SU-DHL-6 (cell line): ENCODE measurements around the gene BANK1.

Experiments
- H2AFZ ChIP-seq: fragments of 200-600 bp; sonication (generic); 2 replicates; pipeline ENCODE4 v1.6.1; 2014; ENCODE audit warnings: low read depth, mild to moderate bottlenecking, moderate library complexity, mixed read lengths, antibody characterized with exemption, low read length; ENCODE audit not compliant: severe bottlenecking
- H3F3A ChIP-seq: fragments of 200-600 bp; shearing (Covaris generic); 2 replicates; pipeline ENCODE4 v1.6.0; 2016; ENCODE audit warnings: antibody characterized with exemption, mild to moderate bottlenecking; ENCODE audit not compliant: insufficient read depth
- H3K27ac ChIP-seq: fragments of 200-600 bp; sonication (generic); 2 replicates; pipeline ENCODE4 v1.5.1; 2016; ENCODE audit warnings: low read depth, mild to moderate bottlenecking, low read length, moderate library complexity, mixed read lengths
- H3K27me3 ChIP-seq: fragments of 200-600 bp; sonication (generic), shearing (Covaris generic); 2 replicates; pipeline ENCODE4 v1.6.0; 2014; ENCODE audit warnings: mild to moderate bottlenecking, low read length
- H3K36me3 ChIP-seq: fragments of 200-600 bp; sonication (generic); 2 replicates; pipeline ENCODE4 v1.6.1; 2014; ENCODE audit warnings: mild to moderate bottlenecking, low read length, mixed read lengths
- H3K4me2 ChIP-seq: fragments of 300-600, 200-600 bp; shearing (Covaris generic), sonication (generic); 2 replicates; pipeline ENCODE4 v1.6.0; 2014; ENCODE audit warnings: low read length, low read depth, mild to moderate bottlenecking; ENCODE audit not compliant: poor library complexity, severe bottlenecking
- H3K4me3 ChIP-seq: fragments of 200-600 bp; sonication (generic); 2 replicates; pipeline ENCODE4 v1.5.1; 2014; ENCODE audit warnings: antibody characterized with exemption, low read length, mild to moderate bottlenecking, mixed read lengths; ENCODE audit not compliant: insufficient read depth, poor library complexity, severe bottlenecking
- H3K79me2 ChIP-seq: fragments of 200-600 bp; sonication (generic); 2 replicates; pipeline ENCODE4 v1.6.1; 2014; ENCODE audit warnings: mild to moderate bottlenecking, low read length, moderate library complexity; ENCODE audit not compliant: insufficient read depth
- H3K9ac ChIP-seq: fragments of 200-600 bp; sonication (generic); 2 replicates; pipeline ENCODE4 v1.7.0; 2014; ENCODE audit warnings: mild to moderate bottlenecking, low read length
- H3K9me2 ChIP-seq: fragments of 200-600 bp; sonication (generic); replicated peaks from 2 replicates; pipeline ENCODE4 v1.6.1; 2014; ENCODE audit warnings: low read length; ENCODE audit not compliant: insufficient read depth
- H3K9me3 ChIP-seq: fragments of 200-600 bp; sonication (generic); 2 replicates; pipeline ENCODE4 v1.6.1; 2014; ENCODE audit warnings: low read length, mixed read lengths; ENCODE audit not compliant: insufficient read depth
- H4K20me1 ChIP-seq: fragments of 200-600 bp; sonication (generic); 2 replicates; pipeline ENCODE4 v1.6.1; 2014; ENCODE audit warnings: low read depth, mild to moderate bottlenecking, antibody characterized with exemption, low read length, moderate library complexity, mixed read lengths
- EZH2phosphoT487 ChIP-seq: fragments of 200-600 bp; sonication (generic), shearing (Covaris generic); conservative IDR thresholded peaks from 2 replicates; pipeline ENCODE4 v1.6.1; 2018; ENCODE audit warnings: mild to moderate bottlenecking, antibody characterized with exemption, low read length, moderate library complexity, mixed read lengths
- TF ChIP-seq, protein P1 (sequence below): fragments of 200-600 bp; sonication (generic); IDR thresholded peaks from one replicate; pipeline ENCODE4 v1.5.1; 2017; ENCODE audit warnings: antibody characterized with exemption, mild to moderate bottlenecking, low read length, moderate library complexity; ENCODE audit not compliant: insufficient read depth, poor library complexity, severe bottlenecking

BANK1 gene

DNA sequence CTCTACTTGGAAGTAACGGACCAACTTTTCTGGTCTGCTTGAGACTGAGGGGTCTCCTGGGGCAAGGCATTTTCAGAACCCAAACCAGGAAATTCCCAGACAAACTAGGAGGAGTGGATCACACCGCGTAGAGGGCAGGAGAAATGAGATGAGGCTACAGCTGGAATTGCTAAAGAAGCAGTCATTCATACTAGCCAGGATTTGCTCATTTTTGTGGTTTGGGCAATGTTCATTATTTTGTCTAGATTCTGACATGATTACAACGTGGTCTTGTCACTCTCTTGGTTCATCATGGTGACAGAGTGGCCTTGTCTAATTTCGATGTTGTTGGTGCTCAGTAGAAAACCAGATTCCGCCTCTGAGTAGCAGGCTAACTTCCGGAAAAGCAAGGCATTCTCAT lies 63.2 kb downstream of the BANK1 start:
- Histone ChIP-seq H3K9me3 (no peaks in the 10 kb centered on the region), H3K9me2 (no peaks in the 10 kb centered on the region)

GRCh38 chr4:101855239-101855638 lies 64.7 kb downstream of the BANK1 start:
- Histone ChIP-seq H3K9me2 (no peaks in the 10 kb centered on the region), H3K27ac (no peak overlapping the region), H3K9me3 (no peaks in the 10 kb centered on the region), H3K4me2 (no peak overlapping the region), H3K36me3 (no peaks in the 10 kb centered on the region), H3K79me2 (no peaks in the 10 kb centered on the region), H2AFZ (no peak overlapping the region), H3K4me3 (no peak overlapping the region), H4K20me1 (no peaks in the 10 kb centered on the region), H3K9ac (no peak overlapping the region), H3K27me3 (no peaks in the 10 kb centered on the region), H3F3A (no peaks in the 10 kb centered on the region)
- TF ChIP-seq EZH2phosphoT487, result no peak
- TF ChIP-seq, protein P1, sequence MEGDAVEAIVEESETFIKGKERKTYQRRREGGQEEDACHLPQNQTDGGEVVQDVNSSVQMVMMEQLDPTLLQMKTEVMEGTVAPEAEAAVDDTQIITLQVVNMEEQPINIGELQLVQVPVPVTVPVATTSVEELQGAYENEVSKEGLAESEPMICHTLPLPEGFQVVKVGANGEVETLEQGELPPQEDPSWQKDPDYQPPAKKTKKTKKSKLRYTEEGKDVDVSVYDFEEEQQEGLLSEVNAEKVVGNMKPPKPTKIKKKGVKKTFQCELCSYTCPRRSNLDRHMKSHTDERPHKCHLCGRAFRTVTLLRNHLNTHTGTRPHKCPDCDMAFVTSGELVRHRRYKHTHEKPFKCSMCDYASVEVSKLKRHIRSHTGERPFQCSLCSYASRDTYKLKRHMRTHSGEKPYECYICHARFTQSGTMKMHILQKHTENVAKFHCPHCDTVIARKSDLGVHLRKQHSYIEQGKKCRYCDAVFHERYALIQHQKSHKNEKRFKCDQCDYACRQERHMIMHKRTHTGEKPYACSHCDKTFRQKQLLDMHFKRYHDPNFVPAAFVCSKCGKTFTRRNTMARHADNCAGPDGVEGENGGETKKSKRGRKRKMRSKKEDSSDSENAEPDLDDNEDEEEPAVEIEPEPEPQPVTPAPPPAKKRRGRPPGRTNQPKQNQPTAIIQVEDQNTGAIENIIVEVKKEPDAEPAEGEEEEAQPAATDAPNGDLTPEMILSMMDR, result no peak

More for the DNA sequence above, 63.2 kb downstream of the BANK1 start:
- Histone ChIP-seq H3K9ac (no peak overlapping the region), H3K27ac (no peak overlapping the region), H3K4me3 (no peak overlapping the region), H3F3A (no peaks in the 10 kb centered on the region), H3K27me3 (no peaks in the 10 kb centered on the region), H4K20me1 (no peaks in the 10 kb centered on the region), H3K4me2 (no peak overlapping the region), H3K36me3 (no peaks in the 10 kb centered on the region), H3K79me2 (no peaks in the 10 kb centered on the region), H2AFZ (no peak overlapping the region)
- TF ChIP-seq EZH2phosphoT487, result no peak
- TF ChIP-seq, protein P1, result no peak

- Histone ChIP-seq H3K27ac (no peak overlapping the region), H3F3A (no peaks in the 10 kb centered on the region), H3K9me3 (no peaks in the 10 kb centered on the region), H3K36me3 (no peaks in the 10 kb centered on the region), H3K9me2 (no peaks in the 10 kb centered on the region), H3K9ac (no peak overlapping the region), H3K79me2 (no peaks in the 10 kb centered on the region), H3K27me3 (no peaks in the 10 kb centered on the region), H2AFZ (no peak overlapping the region), H4K20me1 (no peaks in the 10 kb centered on the region), H3K4me3 (no peak overlapping the region), H3K4me2 (no peak overlapping the region)
- TF ChIP-seq EZH2phosphoT487, result no peak
- TF ChIP-seq, protein P1, result no peak
Measured at GRCh38 chr4:101856149-101856548, 65.6 kb downstream of the BANK1 start.
